Activated CD8-positive, alpha-beta T cell treated with anti-CD3 and anti-CD28 coated beads, Interleukin-2, amount 10 ng/mL, durations not matched to agents 7 days and 5 days (primary cell): ENCODE results near the gene KATNB1. TPM values are rescaled to one million over a fixed set of nuclear protein-coding genes. Genes with fewer than 3 reads are reported as not detected.
"Not testable (repeated sequence)": the region's sequence is repeated elsewhere in the genome, so short reads cannot be mapped to it uniquely, and the experiment has no call there.

Experiments
- ATAC-seq: fragments of 150-1000 bp; cut with Tn5 transposase; one replicate; pipeline ENCODE4 v1.10.0; 2021; ENCODE audit warnings: moderate library complexity
- CTCF ChIA-PET: fragments of 350-600 bp; sonication (Branson Sonifier 250); formaldehyde crosslinking; loops from one replicate; lab custom pipeline; 2021; ENCODE audit warnings: antibody characterized with exemption; lab: Charles Lee
- POLR2A ChIA-PET: fragments of 350-600 bp; sonication (Branson Sonifier 250); formaldehyde crosslinking; loops from one replicate; lab custom pipeline; 2021; ENCODE audit warnings: antibody characterized with exemption; lab: Charles Lee
- DNase-seq: peaks from one replicate; pipeline ENCODE4 v3.0.0-alpha.2; 2020
- H3K27ac Mint-ChIP-seq: one replicate; pipeline ENCODE4 v1.8.0; 2021; ENCODE audit warnings: mild to moderate bottlenecking, mixed read lengths
- H3K27me3 Mint-ChIP-seq: one replicate; pipeline ENCODE4 v1.8.0; 2021; ENCODE audit warnings: low read depth, mixed read lengths
- H3K36me3 Mint-ChIP-seq: one replicate; pipeline ENCODE4 v1.8.0; 2021; ENCODE audit warnings: low read depth, mixed read lengths
- H3K4me1 Mint-ChIP-seq: one replicate; pipeline ENCODE4 v1.8.0; 2021; ENCODE audit warnings: low read depth, mixed read lengths
- H3K4me3 Mint-ChIP-seq: one replicate; pipeline ENCODE4 v1.8.0; 2021; ENCODE audit warnings: mild to moderate bottlenecking, mixed read lengths
- H3K9me3 Mint-ChIP-seq: one replicate; pipeline ENCODE4 v1.8.0; 2022; ENCODE audit warnings: mixed read lengths; ENCODE audit not compliant: insufficient read depth
- total RNA-seq, 2 experiments: library from RNA; stranded (reverse); gene quantifications; one replicate each; pipeline ENCODE4 v1.2.3, GENCODE V29; 2021

KATNB1 gene
- total RNA-seq, 2 experiments from 2014 or later, result 36.3 to 36.7 TPM

DNA sequence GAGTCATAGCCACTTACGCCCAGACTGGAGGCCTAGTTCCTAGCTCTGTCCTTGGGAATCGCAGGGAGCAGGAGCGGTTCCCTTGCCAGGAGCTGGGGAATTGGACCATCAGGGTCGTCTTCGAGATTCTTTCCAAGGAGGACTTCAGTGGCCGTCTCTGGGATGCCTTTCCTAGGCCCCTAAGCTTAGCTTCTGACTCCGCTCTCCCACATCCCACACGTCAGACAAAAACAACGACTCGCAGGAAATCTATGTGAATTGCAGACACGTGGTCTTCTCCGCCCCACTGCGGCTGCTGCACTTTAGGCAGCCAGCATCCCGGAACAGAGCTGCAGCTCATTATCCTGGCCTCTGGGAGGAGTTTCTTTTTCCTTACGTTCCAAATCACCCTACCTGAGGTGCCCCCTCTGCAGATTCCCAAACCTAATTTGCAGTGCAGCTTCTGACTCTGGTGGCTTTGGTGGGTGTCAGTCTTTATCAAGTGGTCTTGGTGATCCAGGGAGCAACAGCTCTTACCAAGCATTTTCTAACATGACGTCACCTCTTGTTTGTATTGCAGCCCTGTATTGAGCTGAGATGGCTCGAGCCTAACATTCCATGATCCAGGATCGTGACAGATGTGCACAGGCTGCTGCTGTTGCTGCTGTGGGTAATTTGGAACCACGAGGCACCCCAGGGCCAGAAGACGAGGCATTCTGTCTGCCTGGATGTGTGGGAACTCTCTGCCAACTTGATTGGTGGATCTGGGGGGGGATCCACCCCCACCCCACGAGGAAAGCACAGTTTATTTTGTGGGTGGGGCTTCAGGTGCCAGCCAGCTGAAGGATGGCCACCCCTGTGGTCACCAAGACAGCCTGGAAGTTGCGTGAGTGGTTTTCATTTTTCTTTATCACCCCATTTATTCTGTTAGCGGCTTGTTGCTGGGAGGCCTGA, 1.1 kb downstream of the KATNB1 start:
- peaks cover 18% of the 10 kb centered on the region for H3K36me3 Mint-ChIP-seq
- ATAC-seq (no peak), DNase-seq (peak; percentile 68)
- H3K9me3 Mint-ChIP-seq, result peaks cover 5% of the 10 kb centered on the region
- no peaks in the 10 kb centered on the region for H3K27me3 Mint-ChIP-seq
- peaks cover 33% of the 10 kb centered on the region for H3K4me1 Mint-ChIP-seq
- peak overlapping the region; percentile 90 for H3K4me3 Mint-ChIP-seq
- H3K27ac Mint-ChIP-seq, result peak overlapping the region; percentile 94
- ChIA-PET CTCF (interaction anchor here (1.1 to 3.4 kb wide), 17 partner anchors 8 to 275 kb away, joined by 3 to 26 read pairs (median 3); partner anchors contain the start of gene POLR2C), POLR2A (interaction anchor here (0.5 to 1.7 kb wide), 8 partner anchors 9 to 882 kb away, joined by 3 to 6 read pairs (median 3); partner anchors contain the start of gene CFAP20)

GRCh38 chr16:57738844-57739243, 3.3 kb downstream of the KATNB1 start:
- no peak overlapping the region for H3K4me3 Mint-ChIP-seq
- no peaks in the 10 kb centered on the region for H3K9me3 Mint-ChIP-seq
- H3K36me3 Mint-ChIP-seq, result peaks cover 12% of the 10 kb centered on the region
- CTCF ChIA-PET, result no interaction called here
- POLR2A ChIA-PET, result no interaction called here
- DNase-seq (no peak), ATAC-seq (no peak)
- H3K27me3 Mint-ChIP-seq, result no peaks in the 10 kb centered on the region
- peaks cover 29% of the 10 kb centered on the region for H3K4me1 Mint-ChIP-seq
- H3K27ac Mint-ChIP-seq, result no peak overlapping the region

DNA sequence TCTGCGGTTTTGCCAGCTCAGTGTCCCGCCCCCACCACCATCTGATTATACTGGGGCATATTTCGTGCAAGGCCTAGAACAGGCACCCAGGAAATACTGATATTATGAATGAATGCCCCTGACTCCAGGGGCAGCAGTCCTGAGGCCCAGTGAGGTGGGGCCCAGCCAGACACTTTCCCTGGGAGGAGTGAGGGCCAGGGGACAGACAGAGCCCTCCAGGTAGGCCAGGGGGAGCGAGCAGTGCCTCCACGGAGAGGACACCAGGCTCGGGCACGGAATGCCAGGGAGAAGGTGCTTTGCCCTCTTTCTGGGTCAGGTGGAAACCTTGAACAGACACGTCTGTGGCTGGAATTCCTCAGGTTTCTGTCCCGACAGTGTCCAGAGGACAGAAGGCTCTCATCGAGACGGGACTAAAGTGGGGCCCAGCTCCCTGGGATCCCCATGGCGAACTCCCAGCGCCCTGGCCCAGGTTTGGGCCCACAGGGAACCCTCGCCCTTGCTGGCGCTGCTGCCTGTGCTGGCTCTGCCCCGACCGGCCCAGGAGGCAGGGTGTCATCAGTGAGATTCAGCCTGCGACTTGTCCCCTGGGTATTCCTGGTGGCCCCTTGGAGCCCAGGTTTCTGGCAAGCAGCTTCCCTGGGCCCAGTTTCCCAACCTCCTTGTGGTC, 4.3 kb downstream of the KATNB1 start:
- DNase-seq, result no peak
- H3K27ac Mint-ChIP-seq, result no peak overlapping the region
- POLR2A ChIA-PET, result no interaction called here
- H3K4me3 Mint-ChIP-seq, result no peak overlapping the region
- ATAC-seq, result no peak
- peaks cover 23% of the 10 kb centered on the region for H3K4me1 Mint-ChIP-seq
- CTCF ChIA-PET, result no interaction called here
- no peaks in the 10 kb centered on the region for H3K9me3 Mint-ChIP-seq
- no peaks in the 10 kb centered on the region for H3K27me3 Mint-ChIP-seq
- H3K36me3 Mint-ChIP-seq, result peaks cover 12% of the 10 kb centered on the region

DNA sequence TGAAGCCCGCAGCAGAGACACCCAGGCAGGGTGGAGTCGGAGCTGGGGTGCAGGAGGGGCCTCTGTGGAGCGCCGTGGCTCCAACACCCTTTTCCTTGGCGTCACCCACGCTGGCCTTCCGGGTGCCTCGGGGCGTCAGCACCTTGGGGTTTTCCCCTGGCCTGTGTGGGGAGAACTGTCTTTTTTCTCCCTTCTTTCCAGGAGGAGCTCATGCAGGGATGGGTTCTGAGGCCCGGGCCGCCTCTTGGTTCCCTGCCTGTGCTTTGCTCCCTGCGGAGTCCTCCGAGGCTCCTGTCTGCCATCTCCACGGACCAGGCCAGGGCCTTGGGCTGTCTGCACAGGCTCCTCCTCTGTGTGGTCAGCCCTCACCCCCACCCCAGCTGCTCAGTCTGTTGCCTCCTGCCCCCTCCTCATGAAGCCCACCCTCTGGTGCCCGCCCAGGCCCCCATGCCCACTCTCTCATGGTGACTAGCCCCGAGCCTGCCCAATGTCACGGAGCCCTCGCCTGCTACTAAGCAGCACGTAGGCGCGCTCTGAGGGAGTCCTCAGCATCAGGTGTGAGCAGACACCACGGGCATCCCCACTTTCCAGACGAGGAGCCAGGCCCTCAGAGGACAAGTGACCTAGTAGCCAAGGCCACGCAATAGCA, 5.0 kb downstream of the KATNB1 start:
- Mint-ChIP-seq H3K27me3 (no peaks in the 10 kb centered on the region), H3K36me3 (peaks cover 12% of the 10 kb centered on the region), H3K27ac (no peak overlapping the region), H3K9me3 (no peaks in the 10 kb centered on the region), H3K4me3 (no peak overlapping the region), H3K4me1 (peaks cover 22% of the 10 kb centered on the region)
- no peak for DNase-seq
- ATAC-seq, result no peak
- POLR2A ChIA-PET, result no interaction called here
- CTCF ChIA-PET, result interaction anchor here (2.3 kb wide), 1 partner anchor 164 kb away, joined by 9 read pairs; no protein-coding TSS in a partner anchor

GRCh38 chr16:57741660-57742191, 6.2 kb downstream of the KATNB1 start:
- Mint-ChIP-seq H3K9me3 (no peaks in the 10 kb centered on the region), H3K27me3 (no peaks in the 10 kb centered on the region), H3K36me3 (peaks cover 12% of the 10 kb centered on the region), H3K4me3 (no peak overlapping the region), H3K27ac (no peak overlapping the region), H3K4me1 (peaks cover 13% of the 10 kb centered on the region)
- ChIA-PET CTCF (interaction anchor here (1.4 to 2.3 kb wide), 2 partner anchors 15 to 165 kb away, joined by 5 to 9 read pairs; no protein-coding TSS in a partner anchor), POLR2A (no interaction called here)
- no peak for ATAC-seq
- no peak for DNase-seq

GRCh38 chr16:57742543-57742942, 7.0 kb downstream of the KATNB1 start:
- Mint-ChIP-seq H3K27me3 (no peaks in the 10 kb centered on the region), H3K4me3 (no peak overlapping the region), H3K27ac (peak overlapping the region; percentile 25), H3K36me3 (peaks cover 9% of the 10 kb centered on the region), H3K4me1 (peaks cover 4% of the 10 kb centered on the region), H3K9me3 (no peaks in the 10 kb centered on the region)
- DNase-seq (no peak), ATAC-seq (no peak)
- CTCF ChIA-PET, result interaction anchor here (1.4 to 2.3 kb wide), 2 partner anchors 15 to 166 kb away, joined by 5 to 9 read pairs; no protein-coding TSS in a partner anchor
- POLR2A ChIA-PET, result no interaction called here

DNA sequence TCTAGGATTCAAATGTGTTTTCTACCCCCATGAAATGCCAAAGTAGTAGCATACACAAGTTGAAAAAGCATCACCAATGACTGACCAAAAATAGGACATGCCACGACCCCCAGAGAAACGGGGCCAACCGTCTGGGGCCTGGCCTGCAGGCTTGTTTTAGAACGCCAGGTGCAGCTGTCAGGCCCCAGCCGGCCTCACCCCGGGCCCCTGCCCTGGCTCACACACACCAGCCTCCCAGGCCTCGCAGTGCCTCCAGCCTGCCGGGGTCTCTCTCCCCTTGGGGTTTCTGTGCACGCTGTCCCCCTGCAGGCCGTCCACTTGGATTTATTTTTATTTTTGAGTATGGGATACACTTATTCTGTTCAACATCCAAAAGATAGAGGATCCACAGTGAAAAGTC, 7.9 kb downstream of the KATNB1 start:
- Mint-ChIP-seq H3K27ac (no peak overlapping the region), H3K4me3 (no peak overlapping the region), H3K36me3 (peaks cover 5% of the 10 kb centered on the region), H3K4me1 (no peaks in the 10 kb centered on the region), H3K27me3 (no peaks in the 10 kb centered on the region), H3K9me3 (no peaks in the 10 kb centered on the region)
- no peak for DNase-seq
- no peak for ATAC-seq
- ChIA-PET POLR2A (interaction anchor here (0.5 kb wide), 1 partner anchor 345 kb away, joined by 5 read pairs; no protein-coding TSS in a partner anchor), CTCF (no interaction called here)

GRCh38 chr16:57743886-57744641, 8.5 kb downstream of the KATNB1 start:
- CTCF ChIA-PET, result no interaction called here

DNA sequence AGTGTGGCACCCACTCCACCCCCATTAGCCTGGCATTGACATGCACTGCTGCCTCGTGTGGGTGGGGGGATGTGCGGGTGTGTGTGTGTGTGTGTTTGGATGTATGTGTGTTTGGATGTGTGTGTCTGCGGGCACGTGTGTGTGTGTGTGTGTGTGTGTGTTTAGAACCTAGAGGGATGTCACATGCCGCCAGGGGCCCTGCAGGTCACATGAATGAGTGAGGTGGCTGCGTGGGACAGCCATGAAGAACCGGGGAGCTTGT, 9.0 kb downstream of the KATNB1 start:
- Mint-ChIP-seq H3K4me3 (no peak overlapping the region), H3K27ac (no peak overlapping the region), H3K9me3 (no peaks in the 10 kb centered on the region), H3K4me1 (no peaks in the 10 kb centered on the region), H3K36me3 (peaks cover 5% of the 10 kb centered on the region), H3K27me3 (no peaks in the 10 kb centered on the region)
- no peak for ATAC-seq
- no peak for DNase-seq
- ChIA-PET CTCF (interaction anchor here (1.2 kb wide), 1 partner anchor 8 kb away, joined by 3 read pairs; no protein-coding TSS in a partner anchor), POLR2A (no interaction called here)

More at GRCh38 chr16:57743886-57744641, 8.5 kb downstream of the KATNB1 start:
- Mint-ChIP-seq H3K27ac (no peak overlapping the region), H3K4me3 (no peak overlapping the region), H3K27me3 (no peaks in the 10 kb centered on the region), H3K9me3 (no peaks in the 10 kb centered on the region), H3K36me3 (peaks cover 5% of the 10 kb centered on the region), H3K4me1 (no peaks in the 10 kb centered on the region)
- POLR2A ChIA-PET, result no interaction called here
- ATAC-seq (no peak), DNase-seq (no peak)

DNA sequence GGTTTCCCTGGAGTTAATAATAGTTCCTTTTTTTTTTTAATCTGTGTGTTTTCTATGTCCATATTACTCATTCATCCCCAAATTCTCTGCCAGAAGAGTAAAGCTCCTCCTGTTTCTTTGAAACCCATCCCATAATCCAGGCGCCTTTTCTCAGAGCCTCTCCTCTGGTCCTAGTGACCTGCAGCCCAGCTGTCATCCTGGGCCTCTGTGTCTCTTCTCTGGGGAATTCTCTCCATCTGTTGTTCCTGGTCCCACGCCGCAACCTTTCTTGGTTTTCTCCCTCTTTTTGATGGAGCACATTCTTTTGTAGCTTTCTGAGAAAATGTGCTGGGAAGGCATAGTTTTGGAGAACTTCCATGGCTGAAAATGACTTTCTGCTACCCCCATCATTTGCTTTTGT, 10.2 kb downstream of the KATNB1 start:
- ATAC-seq, result no peak
- Mint-ChIP-seq H3K36me3 (peaks cover 5% of the 10 kb centered on the region), H3K4me3 (no peak overlapping the region), H3K27me3 (no peaks in the 10 kb centered on the region), H3K27ac (no peak overlapping the region), H3K4me1 (no peaks in the 10 kb centered on the region), H3K9me3 (no peaks in the 10 kb centered on the region)
- DNase-seq, result no peak
- ChIA-PET CTCF (interaction anchor here (1.2 kb wide), 1 partner anchor 9 kb away, joined by 3 read pairs; no protein-coding TSS in a partner anchor), POLR2A (interaction anchor here (1.4 kb wide), 1 partner anchor 10 kb away, joined by 5 read pairs; the partner anchor contains the start of gene KATNB1)

GRCh38 chr16:57746316-57746715, 10.7 kb downstream of the KATNB1 start:
- H3K4me1 Mint-ChIP-seq, H3K27me3 Mint-ChIP-seq, H3K36me3 Mint-ChIP-seq, ATAC-seq, H3K4me3 Mint-ChIP-seq, DNase-seq, H3K9me3 Mint-ChIP-seq, CTCF ChIA-PET, H3K27ac Mint-ChIP-seq: not testable (repeated sequence)
- POLR2A ChIA-PET, result interaction anchor here (1.4 kb wide), 1 partner anchor 11 kb away, joined by 5 read pairs; the partner anchor contains the start of gene KATNB1
